WTC11 (cell line): ENCODE results near the gene ENGASE.

Source experiments
- CTCF ChIP-seq: fragments of 200-600 bp; IDR thresholded peaks from 2 replicates; pipeline ENCODE4 v1.8.0; 2022; ENCODE audit warnings: antibody characterized with exemption
- ESRRA ChIP-seq: sonication (generic); formaldehyde crosslinking; IDR thresholded peaks from 2 replicates; pipeline ENCODE4 v1.8.1; 2022; ENCODE audit warnings: mild to moderate bottlenecking, missing genetic modification reagents, borderline replicate concordance
- FOXP1 ChIP-seq: sonication (generic); formaldehyde crosslinking; IDR thresholded peaks from 2 replicates; pipeline ENCODE4 v1.8.0; 2022; ENCODE audit warnings: missing genetic modification reagents, mild to moderate bottlenecking, moderate library complexity, borderline replicate concordance
- HMGXB4 ChIP-seq: sonication (generic); formaldehyde crosslinking; IDR thresholded peaks from 2 replicates; pipeline ENCODE4 v1.8.1; 2023; ENCODE audit warnings: mild to moderate bottlenecking, moderate library complexity, missing genetic modification reagents
- MYBL2 ChIP-seq: sonication (generic); formaldehyde crosslinking; IDR thresholded peaks from 2 replicates; pipeline ENCODE4 v1.8.1; 2023; ENCODE audit warnings: mild to moderate bottlenecking, moderate library complexity, missing genetic modification reagents
- NR3C1 ChIP-seq: sonication (generic); formaldehyde crosslinking; conservative IDR thresholded peaks from 2 replicates; pipeline ENCODE4 v1.8.1; 2023; ENCODE audit warnings: low read depth, mild to moderate bottlenecking, missing genetic modification reagents
- ZNF121 ChIP-seq: sonication (generic); formaldehyde crosslinking; IDR thresholded peaks from 2 replicates; pipeline ENCODE4 v1.8.0; 2023; ENCODE audit warnings: missing genetic modification reagents

GRCh38 chr17:79135628-79136405 lies 61.2 kb downstream of the ENGASE start:
- TF ChIP-seq CTCF = no peak
- no peak for TF ChIP-seq ESRRA (CRISPR knock-in tag)
- TF ChIP-seq MYBL2 (CRISPR knock-in tag) = no peak
- no peak for TF ChIP-seq NR3C1 (CRISPR knock-in tag)
- TF ChIP-seq FOXP1 (CRISPR knock-in tag) = no peak
- no peak for TF ChIP-seq ZNF121 (CRISPR knock-in tag)
- no peak for TF ChIP-seq HMGXB4 (CRISPR knock-in tag)
